ENCODE results near the gene ARMC9. TPM values are rescaled to one million over a fixed set of nuclear protein-coding genes. Genes with fewer than 3 reads are reported as not detected.

Gene ARMC9
- total RNA-seq, 2 donors from 2014 or later, result 41.7 to 51.5 TPM

- Mint-ChIP-seq H3K36me3 (ENCODE audit: low read depth) (no peaks in the 10 kb centered on the region), H3K9me3 (peaks cover 17% of the 10 kb centered on the region), H3K27ac (no peak overlapping the region), H3K4me1 (no peaks in the 10 kb centered on the region), H3K27me3 (ENCODE audit: insufficient read depth) (no peaks in the 10 kb centered on the region), H3K4me3 (no peak overlapping the region)
- no peak overlapping the region for H3K4me3 ChIP-seq (ENCODE audit: low read length)
- no peaks in the 10 kb centered on the region for H3K27me3 ChIP-seq (ENCODE audit: control insufficient read depth, insufficient read depth, low read length, poor library complexity, severe bottlenecking)
- WGBS, 2 experiments (ENCODE audit: insufficient coverage in 1 of 2, insufficient read length in 1 of 2), result 90 to 92% methylated on average over 3 to 5 of the region's 5 CpGs
- TF ChIP-seq CTCF (conservative IDR thresholded peaks at IDR 0.05), result no peak
- H3K9me3 ChIP-seq (ENCODE audit: control insufficient read depth, low read length), result peaks cover 11% of the 10 kb centered on the region
- no peak overlapping the region for H3K9ac ChIP-seq (ENCODE audit: extremely low read depth, low read length, poor library complexity, severe bottlenecking)
- H3K27ac ChIP-seq (ENCODE audit: low read depth, low read length), result no peak overlapping the region
- H3K36me3 ChIP-seq (ENCODE audit: control insufficient read depth, insufficient read depth, low read length), result no peaks in the 10 kb centered on the region
- DNase-seq, result no peak
- no peaks in the 10 kb centered on the region for H3K4me1 ChIP-seq (ENCODE audit: control insufficient read depth, insufficient read depth, low read length)
These were observed 187.0 kb downstream of the ARMC9 start for GRCh38 chr2:231385429-231385828.

- TF ChIP-seq CTCF (conservative IDR thresholded peaks at IDR 0.05), result no peak
- no peaks in the 10 kb centered on the region for H3K36me3 Mint-ChIP-seq (ENCODE audit: low read depth)
- DNase-seq, result no peak
- no peak overlapping the region for H3K27ac ChIP-seq (ENCODE audit: low read depth, low read length)
- H3K27me3 Mint-ChIP-seq (ENCODE audit: insufficient read depth), result no peaks in the 10 kb centered on the region
- H3K9me3 ChIP-seq (ENCODE audit: control insufficient read depth, low read length), result peaks cover 11% of the 10 kb centered on the region
- H3K4me3 Mint-ChIP-seq, result no peak overlapping the region
- no peaks in the 10 kb centered on the region for H3K27me3 ChIP-seq (ENCODE audit: control insufficient read depth, insufficient read depth, low read length, poor library complexity, severe bottlenecking)
- H3K9ac ChIP-seq (ENCODE audit: extremely low read depth, low read length, poor library complexity, severe bottlenecking), result no peak overlapping the region
- H3K4me3 ChIP-seq (ENCODE audit: low read length), result no peak overlapping the region
- no peaks in the 10 kb centered on the region for H3K36me3 ChIP-seq (ENCODE audit: control insufficient read depth, insufficient read depth, low read length)
- no peaks in the 10 kb centered on the region for H3K4me1 Mint-ChIP-seq
- WGBS, 2 experiments (ENCODE audit: insufficient coverage in 1 of 2, insufficient read length in 1 of 2), result 83 to 92% methylated on average over 3 of the region's 3 CpGs
- H3K9me3 Mint-ChIP-seq, result peaks cover 17% of the 10 kb centered on the region
- H3K27ac Mint-ChIP-seq, result no peak overlapping the region
- no peaks in the 10 kb centered on the region for H3K4me1 ChIP-seq (ENCODE audit: control insufficient read depth, insufficient read depth, low read length)
These were observed 188.0 kb downstream of the ARMC9 start for GRCh38 chr2:231386446-231386845.

- DNase-seq, result peak; percentile 74
- Mint-ChIP-seq H3K27me3 (ENCODE audit: insufficient read depth) (no peaks in the 10 kb centered on the region), H3K4me3 (no peak overlapping the region), H3K4me1 (peaks cover 5% of the 10 kb centered on the region), H3K9me3 (peaks cover 17% of the 10 kb centered on the region), H3K27ac (no peak overlapping the region), H3K36me3 (ENCODE audit: low read depth) (no peaks in the 10 kb centered on the region)
- H3K27me3 ChIP-seq (ENCODE audit: control insufficient read depth, insufficient read depth, low read length, poor library complexity, severe bottlenecking), result no peaks in the 10 kb centered on the region
- 88 to 90% methylated on average over 11 to 26 of the region's 26 CpGs for WGBS, 2 experiments (ENCODE audit: insufficient coverage in 1 of 2, insufficient read length in 1 of 2)
- H3K36me3 ChIP-seq (ENCODE audit: control insufficient read depth, insufficient read depth, low read length), result no peaks in the 10 kb centered on the region
- H3K4me1 ChIP-seq (ENCODE audit: control insufficient read depth, insufficient read depth, low read length), result no peaks in the 10 kb centered on the region
- H3K9ac ChIP-seq (ENCODE audit: extremely low read depth, low read length, poor library complexity, severe bottlenecking), result no peak overlapping the region
- peaks cover 11% of the 10 kb centered on the region for H3K9me3 ChIP-seq (ENCODE audit: control insufficient read depth, low read length)
- no peak overlapping the region for H3K4me3 ChIP-seq (ENCODE audit: low read length)
- H3K27ac ChIP-seq (ENCODE audit: low read depth, low read length), result no peak overlapping the region
- TF ChIP-seq CTCF (conservative IDR thresholded peaks at IDR 0.05), result no peak
These were observed 189.7 kb downstream of the ARMC9 start for GRCh38 chr2:231387904-231388724.
